HEK293 (cell line): ENCODE measurements around the gene PPP6R1.

Experiments used
- CTCF ChIA-PET: fragments of 350-600 bp; formaldehyde crosslinking; extraction: SDS; loops from one replicate; lab custom pipeline; 2021; ENCODE audit warnings: antibody characterized with exemption; lab: Yijun Ruan, JAX
- POLR2A ChIA-PET: fragments of 300-600 bp; formaldehyde crosslinking; extraction: SDS; loops from one replicate; lab custom pipeline; 2020; ENCODE audit warnings: antibody characterized with exemption, inconsistent platforms; lab: Yijun Ruan, JAX
- H3K27ac ChIP-seq: fragments of 200-500 bp; sonication (Bioruptor generic); 2 replicates; pipeline ENCODE4 v1.5.1; 2014; ENCODE audit warnings: low read depth, low read length, control low read depth, inconsistent platforms; ENCODE audit errors: extremely low read depth
- H3K36me3 ChIP-seq, 2 experiments: fragments of 200-500 bp in 1 of 2; sonication (Bioruptor generic) in 1 of 2; 1 replicate in 1 of 2; 2 replicates in 1 of 2; pipeline ENCODE4 v1.5.1; 2014 to 2017; ENCODE audit warnings: inconsistent platforms in 2 of 2, low read length in 2 of 2; ENCODE audit not compliant: control insufficient read depth in 2 of 2, insufficient read depth in 1 of 2
- H3K4me1 ChIP-seq: fragments of 200-500 bp; sonication (Bioruptor generic); 2 replicates; pipeline ENCODE4 v1.5.1; 2014; ENCODE audit warnings: mild to moderate bottlenecking, low read length, inconsistent platforms; ENCODE audit not compliant: control insufficient read depth, insufficient read depth
- H3K4me3 ChIP-seq: 2 replicates; pipeline ENCODE4 v1.5.1; 2011; ENCODE audit warnings: low read depth, mild to moderate bottlenecking, control low read depth, low read length, moderate library complexity
- H3K9me3 ChIP-seq: fragments of 200-500 bp; sonication (Bioruptor generic); 2 replicates; pipeline ENCODE4 v1.5.1; 2014; ENCODE audit warnings: low read depth, low read length, inconsistent platforms; ENCODE audit not compliant: control insufficient read depth, insufficient read depth
- FEZF1 ChIP-seq: fragments of 450-650 bp; formaldehyde crosslinking; IDR thresholded peaks from 2 replicates; pipeline ENCODE4 v1.5.1; 2016; ENCODE audit warnings: missing biosample characterization, missing genetic modification characterization
- GLIS1 ChIP-seq: fragments of 450-650 bp; formaldehyde crosslinking; IDR thresholded peaks from 2 replicates; pipeline ENCODE4 v1.5.1; 2016; ENCODE audit warnings: missing biosample characterization, missing genetic modification characterization
- KLF10 ChIP-seq: fragments of 450-650 bp; IDR thresholded peaks from 2 replicates; pipeline ENCODE4 v1.5.1; 2018; ENCODE audit warnings: missing biosample characterization, mild to moderate bottlenecking, missing genetic modification characterization
- KLF16 ChIP-seq: fragments of 450-650 bp; formaldehyde crosslinking; IDR thresholded peaks from 2 replicates; pipeline ENCODE4 v1.5.1; 2017; ENCODE audit warnings: missing biosample characterization, missing genetic modification characterization
- KLF9 ChIP-seq: fragments of 450-650 bp; formaldehyde crosslinking; IDR thresholded peaks from 2 replicates; pipeline ENCODE4 v1.5.1; 2016; ENCODE audit warnings: missing biosample characterization, missing genetic modification characterization, low read depth
- MZF1 ChIP-seq: fragments of 450-650 bp; formaldehyde crosslinking; IDR thresholded peaks from 2 replicates; pipeline ENCODE4 v1.5.1; 2017; ENCODE audit warnings: missing biosample characterization, missing genetic modification characterization, borderline replicate concordance
- OVOL3 ChIP-seq: fragments of 450-650 bp; formaldehyde crosslinking; IDR thresholded peaks from 2 replicates; pipeline ENCODE4 v1.5.1; 2016; ENCODE audit warnings: missing biosample characterization, missing genetic modification characterization
- PBX3 ChIP-seq: sonication (generic); formaldehyde crosslinking; IDR thresholded peaks from 2 replicates; pipeline ENCODE4 v1.8.1; 2022; ENCODE audit warnings: mild to moderate bottlenecking, moderate library complexity, missing genetic modification reagents
- SP2 ChIP-seq: fragments of 450-650 bp; formaldehyde crosslinking; IDR thresholded peaks from 2 replicates; pipeline ENCODE4 v1.5.1; 2016; ENCODE audit warnings: missing biosample characterization, missing genetic modification characterization
- ZBTB44 ChIP-seq: fragments of 450-650 bp; IDR thresholded peaks from 2 replicates; pipeline ENCODE4 v1.5.1; 2018; ENCODE audit warnings: missing biosample characterization, mild to moderate bottlenecking, missing genetic modification characterization
- ZNF202 ChIP-seq: fragments of 450-650 bp; formaldehyde crosslinking; IDR thresholded peaks from 2 replicates; pipeline ENCODE4 v1.5.1; 2016; ENCODE audit warnings: missing biosample characterization, missing genetic modification characterization, borderline replicate concordance
- ZNF214 ChIP-seq: fragments of 450-650 bp; formaldehyde crosslinking; IDR thresholded peaks from 2 replicates; pipeline ENCODE4 v1.5.1; 2017; ENCODE audit warnings: missing biosample characterization, mild to moderate bottlenecking, missing genetic modification characterization, borderline replicate concordance
- ZNF223 ChIP-seq: fragments of 450-650 bp; formaldehyde crosslinking; IDR thresholded peaks from 2 replicates; pipeline ENCODE4 v1.5.1; 2016; ENCODE audit warnings: missing biosample characterization, missing genetic modification characterization
- ZNF26 ChIP-seq: fragments of 450-650 bp; formaldehyde crosslinking; IDR thresholded peaks from 2 replicates; pipeline ENCODE4 v1.5.1; 2016; ENCODE audit warnings: missing biosample characterization, missing genetic modification characterization
- ZNF311 ChIP-seq: fragments of 450-650 bp; formaldehyde crosslinking; IDR thresholded peaks from 2 replicates; pipeline ENCODE4 v1.5.1; 2017; ENCODE audit warnings: missing biosample characterization, missing genetic modification characterization, borderline replicate concordance
- ZNF324 ChIP-seq: fragments of 450-650 bp; formaldehyde crosslinking; IDR thresholded peaks from 2 replicates; pipeline ENCODE4 v1.5.1; 2016; ENCODE audit warnings: missing biosample characterization, missing genetic modification characterization
- ZNF341 ChIP-seq: fragments of 450-650 bp; formaldehyde crosslinking; IDR thresholded peaks from 2 replicates; pipeline ENCODE4; 2016; ENCODE audit warnings: low read depth, missing biosample characterization, missing genetic modification characterization
- ZNF350 ChIP-seq: fragments of 450-650 bp; formaldehyde crosslinking; IDR thresholded peaks from 2 replicates; pipeline ENCODE4 v1.5.0; 2017; ENCODE audit warnings: missing biosample characterization, mild to moderate bottlenecking, missing genetic modification characterization
- ZNF501 ChIP-seq: fragments of 450-650 bp; formaldehyde crosslinking; IDR thresholded peaks from 2 replicates; pipeline ENCODE4 v1.5.1; 2016; ENCODE audit warnings: missing biosample characterization, missing genetic modification characterization
- ZNF561 ChIP-seq: fragments of 450-650 bp; IDR thresholded peaks from 2 replicates; pipeline ENCODE4 v1.5.1; 2018; ENCODE audit warnings: missing biosample characterization, missing genetic modification characterization, borderline replicate concordance
- ZNF600 ChIP-seq: fragments of 450-650 bp; formaldehyde crosslinking; IDR thresholded peaks from 2 replicates; pipeline ENCODE4 v1.5.1; 2016; ENCODE audit warnings: missing biosample characterization, missing genetic modification characterization
- ZNF623 ChIP-seq: fragments of 450-650 bp; formaldehyde crosslinking; IDR thresholded peaks from 2 replicates; pipeline ENCODE4 v1.5.1; 2016; ENCODE audit warnings: missing biosample characterization, missing genetic modification characterization
- ZNF629 ChIP-seq: fragments of 450-650 bp; formaldehyde crosslinking; IDR thresholded peaks from 2 replicates; pipeline ENCODE4 v1.5.1; 2017; ENCODE audit warnings: missing biosample characterization, missing genetic modification characterization
- ZNF660 ChIP-seq: fragments of 450-650 bp; IDR thresholded peaks from 2 replicates; pipeline ENCODE4 v1.5.1; 2018; ENCODE audit warnings: missing biosample characterization, mild to moderate bottlenecking, missing genetic modification characterization
- ZNF747 ChIP-seq: fragments of 450-650 bp; formaldehyde crosslinking; IDR thresholded peaks from 2 replicates; pipeline ENCODE4 v1.5.1; 2016; ENCODE audit warnings: missing biosample characterization, missing genetic modification characterization
- ZNF768 ChIP-seq: fragments of 450-650 bp; formaldehyde crosslinking; IDR thresholded peaks from 2 replicates; pipeline ENCODE4 v1.5.1; 2018; ENCODE audit warnings: missing biosample characterization, mild to moderate bottlenecking, missing genetic modification characterization
- ZSCAN23 ChIP-seq: fragments of 450-650 bp; formaldehyde crosslinking; IDR thresholded peaks from 2 replicates; pipeline ENCODE4 v1.5.1; 2016; ENCODE audit warnings: missing biosample characterization, missing genetic modification characterization
- ZXDB ChIP-seq: fragments of 450-650 bp; formaldehyde crosslinking; IDR thresholded peaks from 2 replicates; pipeline ENCODE4 v1.5.1; 2016; ENCODE audit warnings: missing biosample characterization, missing genetic modification characterization
- TF ChIP-seq, protein P1 (sequence below): fragments of 450-650 bp; formaldehyde crosslinking; IDR thresholded peaks from 2 replicates; pipeline ENCODE4 v1.5.1; 2016; ENCODE audit warnings: missing biosample characterization, missing genetic modification characterization
- TF ChIP-seq, protein P2 (sequence below): fragments of 450-650 bp; formaldehyde crosslinking; IDR thresholded peaks from 2 replicates; pipeline ENCODE4 v1.5.1; 2016; ENCODE audit warnings: missing biosample characterization, missing genetic modification characterization, borderline replicate concordance

PPP6R1 gene

GRCh38 chr19:55216461-55217198, 42.2 kb downstream of the PPP6R1 start (continued):
- peak; percentile 91 for TF ChIP-seq ZNF600 (tag by site-specific recombination)
- no peak for TF ChIP-seq OVOL3 (tag by site-specific recombination)
- peak; percentile 92 for TF ChIP-seq PBX3 (CRISPR knock-in tag)
- peak; percentile 77 for TF ChIP-seq KLF9
- TF ChIP-seq ZNF747 (tag by site-specific recombination), result no peak
- TF ChIP-seq ZNF26 (tag by site-specific recombination), result no peak
- no peak for TF ChIP-seq ZNF214 (tag by site-specific recombination)
- TF ChIP-seq ZNF660 (tag by site-specific recombination), result peak; percentile 99
- TF ChIP-seq ZNF324, result peak; percentile 99
- TF ChIP-seq KLF16 (tag by site-specific recombination), result peak; percentile 92; the same call in 1 of the 2 replicates
- peak; percentile 96 for TF ChIP-seq ZNF561 (tag by site-specific recombination)
- TF ChIP-seq SP2 (tag by site-specific recombination), result peak; percentile 46
- TF ChIP-seq ZNF311, result no peak
- TF ChIP-seq ZSCAN23, result no peak
- TF ChIP-seq ZNF223 (tag by site-specific recombination), result no peak; the same call in 1 of the 2 replicates
- TF ChIP-seq, protein P1, sequence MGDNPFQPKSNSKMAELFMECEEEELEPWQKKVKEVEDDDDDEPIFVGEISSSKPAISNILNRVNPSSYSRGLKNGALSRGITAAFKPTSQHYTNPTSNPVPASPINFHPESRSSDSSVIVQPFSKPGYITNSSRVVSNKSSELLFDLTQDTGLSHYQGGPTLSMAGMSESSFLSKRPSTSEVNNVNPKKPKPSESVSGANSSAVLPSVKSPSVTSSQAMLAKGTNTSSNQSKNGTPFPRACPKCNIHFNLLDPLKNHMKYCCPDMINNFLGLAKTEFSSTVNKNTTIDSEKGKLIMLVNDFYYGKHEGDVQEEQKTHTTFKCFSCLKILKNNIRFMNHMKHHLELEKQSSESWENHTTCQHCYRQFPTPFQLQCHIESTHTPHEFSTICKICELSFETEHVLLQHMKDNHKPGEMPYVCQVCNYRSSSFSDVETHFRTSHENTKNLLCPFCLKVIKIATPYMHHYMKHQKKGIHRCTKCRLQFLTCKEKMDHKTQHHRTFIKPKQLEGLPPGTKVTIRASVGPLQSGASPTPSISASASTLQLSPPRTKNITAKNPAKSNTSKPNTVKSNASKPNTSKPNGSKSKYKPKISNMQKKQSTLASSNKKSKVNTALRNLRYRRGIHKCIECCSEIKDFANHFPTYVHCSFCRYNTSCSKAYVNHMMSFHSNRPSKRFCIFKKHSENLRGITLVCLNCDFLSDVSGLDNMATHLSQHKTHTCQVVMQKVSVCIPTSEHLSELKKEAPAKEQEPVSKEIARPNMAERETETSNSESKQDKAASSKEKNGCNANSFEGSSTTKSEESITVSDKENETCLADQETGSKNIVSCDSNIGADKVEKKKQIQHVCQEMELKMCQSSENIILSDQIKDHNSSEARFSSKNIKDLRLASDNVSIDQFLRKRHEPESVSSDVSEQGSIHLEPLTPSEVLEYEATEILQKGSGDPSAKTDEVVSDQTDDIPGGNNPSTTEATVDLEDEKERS, result peak; percentile 99

DNA sequence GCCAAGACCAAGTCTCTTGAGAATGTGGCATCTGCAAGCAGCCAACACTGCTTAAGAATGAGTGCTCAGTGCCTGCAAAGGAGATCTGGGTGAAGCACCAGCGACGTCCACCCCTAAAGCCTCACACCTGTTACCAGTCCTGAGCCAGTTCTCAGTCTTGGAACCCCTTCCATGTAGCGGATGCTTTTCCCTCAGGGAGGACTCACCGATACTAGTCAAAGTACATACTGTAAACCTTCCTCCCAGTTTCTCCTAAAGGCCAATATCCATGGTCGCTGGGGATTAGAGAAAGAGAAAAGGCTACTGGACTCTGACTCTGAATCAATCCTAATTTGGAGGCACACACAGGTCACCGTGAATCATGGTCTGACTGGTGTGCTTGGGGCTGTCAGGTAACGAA, 45.3 kb downstream of the PPP6R1 start:
- H3K36me3 ChIP-seq, result no peaks in the 10 kb centered on the region
- ChIA-PET POLR2A (no interaction called here), CTCF (interaction anchor here (0.6 to 0.8 kb wide), 2 partner anchors 14 to 53 kb away, joined by 3 read pairs; no protein-coding TSS in a partner anchor)
- TF ChIP-seq GLIS1 (tag by site-specific recombination), result no peak
- TF ChIP-seq KLF10 (tag by site-specific recombination), result no peak
- TF ChIP-seq ZNF629, result no peak
- TF ChIP-seq, protein P2, sequence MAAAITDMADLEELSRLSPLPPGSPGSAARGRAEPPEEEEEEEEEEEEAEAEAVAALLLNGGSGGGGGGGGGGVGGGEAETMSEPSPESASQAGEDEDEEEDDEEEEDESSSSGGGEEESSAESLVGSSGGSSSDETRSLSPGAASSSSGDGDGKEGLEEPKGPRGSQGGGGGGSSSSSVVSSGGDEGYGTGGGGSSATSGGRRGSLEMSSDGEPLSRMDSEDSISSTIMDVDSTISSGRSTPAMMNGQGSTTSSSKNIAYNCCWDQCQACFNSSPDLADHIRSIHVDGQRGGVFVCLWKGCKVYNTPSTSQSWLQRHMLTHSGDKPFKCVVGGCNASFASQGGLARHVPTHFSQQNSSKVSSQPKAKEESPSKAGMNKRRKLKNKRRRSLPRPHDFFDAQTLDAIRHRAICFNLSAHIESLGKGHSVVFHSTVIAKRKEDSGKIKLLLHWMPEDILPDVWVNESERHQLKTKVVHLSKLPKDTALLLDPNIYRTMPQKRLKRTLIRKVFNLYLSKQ (tag by site-specific recombination), result no peak
- no peak for TF ChIP-seq ZNF501 (tag by site-specific recombination)
- TF ChIP-seq FEZF1 (tag by site-specific recombination), result no peak
- no peak for TF ChIP-seq ZNF341
- TF ChIP-seq ZNF350 (tag by site-specific recombination), result no peak
- no peak for TF ChIP-seq ZNF214 (tag by site-specific recombination)
- no peak for TF ChIP-seq ZXDB (tag by site-specific recombination)
- TF ChIP-seq ZNF768 (tag by site-specific recombination), result no peak
- no peak for TF ChIP-seq ZBTB44 (tag by site-specific recombination)
- no peak for TF ChIP-seq MZF1
- no peak for TF ChIP-seq ZNF202 (tag by site-specific recombination)
- no peak for TF ChIP-seq ZNF623 (tag by site-specific recombination)

More for the DNA sequence above, 45.3 kb downstream of the PPP6R1 start:
- no peak overlapping the region for H3K4me3 ChIP-seq
- H3K4me1 ChIP-seq, result peaks cover 14% of the 10 kb centered on the region
- no peaks in the 10 kb centered on the region; the same call in 1 of the 2 replicates for H3K9me3 ChIP-seq
- no peak overlapping the region for H3K27ac ChIP-seq
